Fibroblast of skin of abdomen (primary cell): Measurements from ENCODE around the gene NMRK2.
"Not testable (repeated sequence)": the region's sequence is repeated elsewhere in the genome, so short reads cannot be mapped to it uniquely, and the experiment has no call there.

Source experiments
- DNase-seq: peaks from one replicate; pipeline ENCODE4 v3.0.0-alpha.2; 2013

NMRK2 gene

GRCh38 chr19:3964256-3965194 is 31.7 kb downstream of the NMRK2 start:
- no peak for DNase-seq

- DNase-seq = no peak
These were observed 33.5 kb downstream of the NMRK2 start for GRCh38 chr19:3966051-3967017.

GRCh38 chr19:3967983-3968382 is 35.1 kb downstream of the NMRK2 start:
- not testable (repeated sequence) for DNase-seq

- peak; percentile 100 for DNase-seq
These were observed 35.9 kb downstream of the NMRK2 start for GRCh38 chr19:3968556-3969434.

- DNase-seq = peak; percentile 88
These were observed 36.8 kb downstream of the NMRK2 start for GRCh38 chr19:3969435-3970312.

- no peak for DNase-seq
These were observed 37.5 kb downstream of the NMRK2 start for GRCh38 chr19:3970313-3970807.

- DNase-seq = peak; percentile 98
These were observed 38.1 kb downstream of the NMRK2 start, which contains the start of gene DAPK3 for GRCh38 chr19:3970808-3971598. Gene DAPK3 (minus strand): TSS chr19:3971099. CDS start chr19:3969735, 1,364 bp downstream.

GRCh38 chr19:3975144-3975543 is 42.3 kb downstream of the NMRK2 start:
- DNase-seq = no peak

GRCh38 chr19:3975637-3976087 is 42.8 kb downstream of the NMRK2 start:
- no peak for DNase-seq

GRCh38 chr19:3976495-3977241 is 43.8 kb downstream of the NMRK2 start:
- no peak for DNase-seq

GRCh38 chr19:3977242-3978143 is 44.6 kb downstream of the NMRK2 start:
- DNase-seq = no peak

- no peak for DNase-seq
These were observed 45.3 kb downstream of the NMRK2 start for GRCh38 chr19:3978145-3978544.

- no peak for DNase-seq
These were observed 46.4 kb downstream of the NMRK2 start for GRCh38 chr19:3979289-3979673.

- no peak for DNase-seq
These were observed 46.9 kb downstream of the NMRK2 start for GRCh38 chr19:3979674-3980352.

- DNase-seq = no peak
These were observed 47.7 kb downstream of the NMRK2 start for GRCh38 chr19:3980353-3981251.

GRCh38 chr19:3981373-3981735 is 48.5 kb downstream of the NMRK2 start:
- DNase-seq = no peak
